MG63 (cell line): ENCODE results near the gene LIPC. TPM values are rescaled to one million over a fixed set of nuclear protein-coding genes. Genes with fewer than 3 reads are reported as not detected.
A peak's percentile ranks its signal among the peaks of the same experiment; 100 is the strongest.

Experiments used
- DNase-seq: peaks from one replicate; pipeline ENCODE4 v3.0.0-alpha.2; 2020
- H3K27me3 ChIP-seq: fragments of 250-450 bp; sonication (Bioruptor Pico); 2 replicates; pipeline ENCODE4 v1.5.1; 2020; ENCODE audit warnings: mild to moderate bottlenecking, moderate library complexity
- H3K36me3 ChIP-seq: fragments of 250-450 bp; sonication (Bioruptor Pico); 2 replicates; pipeline ENCODE4 v1.5.1; 2020; ENCODE audit warnings: mild to moderate bottlenecking, moderate library complexity
- H3K4me3 ChIP-seq: fragments of 250-450 bp; sonication (Bioruptor Pico); 2 replicates; pipeline ENCODE4 v1.5.1; 2020; ENCODE audit warnings: mild to moderate bottlenecking, moderate library complexity
- H3K9me3 ChIP-seq: fragments of 250-450 bp; sonication (Bioruptor Pico); 2 replicates; pipeline ENCODE4 v1.5.1; 2020; ENCODE audit warnings: mild to moderate bottlenecking, moderate library complexity
- total RNA-seq: library from RNA; depleted of rRNA; stranded (reverse); fragments of >200 nt; shearing (Covaris generic); gene quantifications from 2 replicates; pipeline ENCODE4 v1.2.3, GENCODE V29; 2014; ENCODE audit warnings: low replicate concordance

Gene LIPC
- total RNA-seq, 1 experiment from 2014 or later = 0.16 TPM

DNA sequence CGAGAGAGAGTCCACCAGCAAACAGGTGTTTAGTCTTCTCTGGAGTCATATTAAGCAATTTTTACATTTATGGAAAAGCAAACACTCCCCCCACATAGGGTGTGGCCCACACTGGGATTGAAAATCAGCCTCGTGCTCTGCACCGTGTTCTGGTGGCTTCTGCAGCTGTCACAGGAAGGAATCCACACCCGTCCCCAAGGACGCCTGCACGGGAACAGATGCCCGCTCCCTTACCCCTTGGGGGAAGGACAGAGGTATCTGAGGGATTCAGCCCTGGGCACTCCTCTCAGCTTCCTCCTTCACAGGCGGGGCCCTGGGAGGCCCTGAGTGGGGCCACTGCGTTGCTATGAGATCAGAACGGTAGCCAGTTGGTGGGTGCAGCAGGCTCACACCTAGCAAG is 27.8 kb downstream of the LIPC start:
- no peaks in the 10 kb centered on the region for H3K36me3 ChIP-seq
- DNase-seq = no peak
- no peak overlapping the region for H3K4me3 ChIP-seq
- H3K27me3 ChIP-seq = no peaks in the 10 kb centered on the region
- H3K9me3 ChIP-seq = no peaks in the 10 kb centered on the region

DNA sequence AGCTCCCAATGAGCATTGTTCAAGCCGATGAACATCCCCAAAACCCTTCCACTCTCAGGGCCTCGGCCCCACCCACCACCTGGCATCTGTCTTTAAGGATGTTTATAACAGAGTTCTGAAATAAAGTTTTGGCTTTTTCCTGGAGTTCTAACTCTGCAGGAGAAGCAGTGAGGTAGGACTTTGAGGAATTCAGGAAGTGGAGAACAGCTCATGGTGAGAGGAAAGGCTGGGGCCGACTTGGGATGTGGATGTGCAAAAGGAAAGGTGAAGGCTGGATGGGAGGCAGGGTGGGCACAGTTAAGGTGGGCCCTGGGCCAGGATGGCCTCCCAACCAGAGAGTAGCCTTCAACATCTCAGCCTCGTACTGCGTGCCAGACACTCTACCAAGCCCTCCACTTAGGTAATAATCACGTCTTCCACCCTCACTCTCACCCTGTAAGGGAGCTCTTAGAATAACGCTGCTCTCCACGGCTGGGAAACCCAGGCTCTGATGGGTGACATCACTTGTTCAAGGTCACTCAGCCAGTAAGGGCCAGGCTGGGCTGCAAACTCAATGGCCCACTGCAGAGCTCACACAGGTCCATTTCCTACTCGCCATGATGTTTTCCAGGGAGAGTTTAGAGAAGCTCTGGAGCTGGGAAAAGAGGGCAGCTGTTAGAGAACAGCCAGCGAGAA is 28.5 kb downstream of the LIPC start:
- no peaks in the 10 kb centered on the region for H3K9me3 ChIP-seq
- no peaks in the 10 kb centered on the region for H3K27me3 ChIP-seq
- no peak overlapping the region for H3K4me3 ChIP-seq
- no peak for DNase-seq
- no peaks in the 10 kb centered on the region for H3K36me3 ChIP-seq

DNA sequence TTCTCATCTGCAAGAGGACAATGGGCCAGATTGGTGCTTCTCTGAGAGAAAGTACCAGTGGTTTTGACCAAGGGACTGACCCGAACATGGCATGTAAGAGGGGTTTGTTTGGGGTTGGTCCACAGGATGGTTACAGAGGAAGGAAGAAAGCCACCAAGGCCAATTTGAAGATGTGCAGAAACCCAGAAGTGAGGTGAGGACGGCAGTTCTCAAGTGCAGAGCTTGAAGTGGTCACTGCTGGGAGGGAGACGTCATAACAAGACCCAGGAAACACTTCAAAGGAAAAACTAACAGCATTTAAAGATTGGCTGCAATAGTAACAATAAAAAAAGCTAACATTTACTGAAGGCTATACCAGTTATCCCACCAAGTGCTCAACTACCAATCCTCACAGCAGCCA is 29.1 kb downstream of the LIPC start:
- Histone ChIP-seq H3K36me3 (no peaks in the 10 kb centered on the region), H3K4me3 (no peak overlapping the region), H3K27me3 (no peaks in the 10 kb centered on the region), H3K9me3 (no peaks in the 10 kb centered on the region)
- no peak for DNase-seq

DNA sequence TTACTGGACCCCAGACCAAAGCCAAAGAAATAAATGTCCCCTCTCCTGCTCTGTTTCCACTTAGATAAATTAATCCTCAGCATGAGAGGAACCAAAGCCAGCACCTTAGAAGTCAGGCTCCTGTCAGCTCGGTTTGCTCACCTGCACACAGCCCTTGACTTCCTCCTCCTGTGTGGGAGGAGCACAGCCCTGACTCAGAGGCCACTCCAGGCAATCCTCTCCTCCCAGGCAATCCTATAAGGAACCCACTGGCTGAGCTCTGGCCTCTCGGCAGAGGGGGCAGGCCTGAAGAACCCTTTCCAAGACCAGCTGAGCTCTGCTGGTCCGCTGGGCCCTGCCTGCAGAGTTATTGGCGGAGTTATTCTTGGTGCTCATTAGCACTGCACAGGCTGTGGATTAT is 30.8 kb downstream of the LIPC start:
- H3K27me3 ChIP-seq = no peaks in the 10 kb centered on the region
- no peak for DNase-seq
- no peaks in the 10 kb centered on the region for H3K36me3 ChIP-seq
- H3K4me3 ChIP-seq = no peak overlapping the region
- no peaks in the 10 kb centered on the region for H3K9me3 ChIP-seq

DNA sequence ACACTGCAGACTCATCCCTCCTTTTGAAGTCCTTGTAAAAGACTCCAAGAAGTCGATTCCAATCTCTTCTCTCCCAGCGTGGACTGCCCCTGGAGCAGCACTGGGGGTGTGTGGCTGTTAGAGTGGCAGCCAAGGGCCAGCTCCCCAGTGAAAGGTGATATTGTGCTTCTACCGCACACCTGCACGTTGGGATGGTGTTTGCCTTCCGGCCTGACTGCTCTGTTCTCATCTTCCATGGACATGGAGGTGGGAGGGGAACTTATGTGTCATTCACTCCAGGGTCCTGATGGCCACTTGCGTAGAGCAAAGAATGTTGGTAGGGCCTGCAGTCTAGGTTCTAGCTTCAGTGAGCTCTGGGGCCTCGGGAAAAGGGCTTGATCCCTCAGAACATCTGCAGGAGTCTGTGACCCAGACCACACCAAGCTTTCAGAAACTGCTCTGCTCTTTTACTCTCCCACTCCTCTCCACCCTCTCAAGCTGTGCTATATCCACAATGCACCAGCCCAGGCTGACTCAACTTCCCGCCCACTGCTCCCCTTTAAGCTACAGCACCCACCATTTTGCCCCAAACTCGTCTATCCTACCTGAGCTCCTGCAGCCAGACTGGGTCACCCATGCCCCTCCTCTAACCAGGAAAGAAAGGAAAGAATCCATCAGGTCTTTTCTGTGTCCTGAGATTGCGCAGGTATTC is 31.3 kb downstream of the LIPC start:
- no peaks in the 10 kb centered on the region for H3K36me3 ChIP-seq
- no peak overlapping the region for H3K4me3 ChIP-seq
- H3K9me3 ChIP-seq = no peaks in the 10 kb centered on the region
- H3K27me3 ChIP-seq = no peaks in the 10 kb centered on the region
- no peak for DNase-seq

DNA sequence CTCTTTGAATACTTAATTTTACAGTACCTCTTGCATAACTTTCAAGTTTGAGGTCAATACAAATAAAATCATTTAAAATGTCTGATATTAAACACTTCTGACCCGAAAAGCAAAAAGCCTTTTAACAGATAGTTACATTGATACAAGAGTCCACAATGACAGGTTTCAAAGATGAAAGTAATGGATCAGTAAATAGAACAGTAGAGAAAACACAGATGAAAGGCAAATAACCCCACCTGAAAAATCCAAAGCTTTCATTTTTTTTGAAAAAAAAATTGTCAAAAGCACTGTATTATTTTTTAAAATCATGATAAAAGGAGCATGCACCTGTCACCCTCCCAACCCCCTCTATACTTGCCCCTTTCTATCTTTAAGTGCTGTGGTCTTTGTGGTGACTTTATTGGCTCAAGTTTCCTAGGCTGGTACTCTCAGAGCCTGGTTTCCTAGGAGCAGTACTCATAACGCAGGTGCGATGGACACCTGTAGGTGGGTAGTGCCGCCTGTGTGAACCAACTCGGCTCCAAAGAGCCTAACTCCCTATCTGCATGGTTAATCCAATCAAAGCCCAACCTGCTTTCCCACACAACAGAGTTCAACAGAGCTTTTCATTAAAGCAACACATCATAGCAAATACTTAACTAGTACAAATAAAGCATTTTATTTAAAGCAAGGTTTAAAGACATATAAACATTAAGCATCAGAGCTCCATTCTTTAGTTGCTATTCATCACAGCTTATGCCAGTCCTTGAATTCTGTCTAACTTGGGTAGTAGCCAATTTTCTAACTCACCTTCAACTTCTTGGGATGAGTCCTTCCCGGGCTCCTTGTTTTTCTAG is 32.2 kb downstream of the LIPC start:
- Histone ChIP-seq H3K27me3 (no peaks in the 10 kb centered on the region), H3K4me3 (no peak overlapping the region), H3K9me3 (no peaks in the 10 kb centered on the region), H3K36me3 (no peaks in the 10 kb centered on the region)
- no peak for DNase-seq

DNA sequence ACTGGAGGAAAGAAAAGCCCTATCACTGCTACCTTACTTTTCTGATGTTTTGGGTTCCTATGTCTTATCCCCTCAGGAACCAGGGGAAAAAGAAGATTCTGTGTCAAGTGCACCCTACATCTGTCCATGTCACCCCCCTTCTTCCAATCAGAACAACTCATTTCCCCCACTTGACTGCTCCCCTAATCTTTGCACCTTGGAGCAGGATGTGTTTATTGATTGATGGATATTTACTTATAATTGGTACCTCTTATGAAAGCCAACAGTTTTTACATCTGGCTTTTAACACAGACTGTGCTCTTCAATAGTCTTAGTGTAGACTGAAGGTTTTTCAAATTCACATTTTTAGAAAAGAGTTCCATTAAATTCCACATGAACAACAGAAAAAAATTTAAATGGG is 33.3 kb downstream of the LIPC start:
- H3K9me3 ChIP-seq = no peaks in the 10 kb centered on the region
- H3K4me3 ChIP-seq = no peak overlapping the region
- no peaks in the 10 kb centered on the region for H3K36me3 ChIP-seq
- no peaks in the 10 kb centered on the region for H3K27me3 ChIP-seq
- DNase-seq = no peak

DNA sequence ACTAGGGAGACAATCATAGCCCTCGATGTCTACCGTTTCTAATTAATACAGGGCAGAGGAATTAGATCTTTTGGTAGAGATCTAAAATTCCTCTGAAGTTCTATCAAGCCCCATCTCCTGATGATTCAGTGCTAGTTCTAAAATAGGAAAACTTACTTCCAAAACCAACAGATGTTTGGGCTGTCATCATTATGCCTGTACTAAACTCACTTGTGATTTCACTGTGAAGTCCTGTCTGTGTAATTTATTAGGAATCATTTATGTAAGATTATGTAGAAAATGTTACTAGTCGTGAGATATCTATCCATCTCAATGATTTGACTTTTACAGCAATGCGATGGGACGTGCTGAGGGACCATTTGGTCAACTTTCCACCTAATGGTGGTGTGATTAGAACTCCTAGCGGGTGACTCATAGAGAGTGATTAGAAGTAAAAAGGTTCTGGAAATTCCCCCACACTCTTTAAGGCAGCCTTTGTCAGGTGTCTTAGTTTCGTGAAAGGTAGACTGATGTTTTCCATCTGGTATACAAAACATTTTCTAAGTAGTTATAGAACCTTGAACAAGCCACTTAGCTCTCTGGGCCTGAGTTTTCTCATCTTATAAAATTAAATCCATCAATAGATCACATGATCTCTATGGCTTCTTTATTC is 34.2 kb downstream of the LIPC start:
- Histone ChIP-seq H3K9me3 (no peaks in the 10 kb centered on the region), H3K4me3 (no peak overlapping the region), H3K27me3 (no peaks in the 10 kb centered on the region), H3K36me3 (no peaks in the 10 kb centered on the region)
- DNase-seq = no peak

DNA sequence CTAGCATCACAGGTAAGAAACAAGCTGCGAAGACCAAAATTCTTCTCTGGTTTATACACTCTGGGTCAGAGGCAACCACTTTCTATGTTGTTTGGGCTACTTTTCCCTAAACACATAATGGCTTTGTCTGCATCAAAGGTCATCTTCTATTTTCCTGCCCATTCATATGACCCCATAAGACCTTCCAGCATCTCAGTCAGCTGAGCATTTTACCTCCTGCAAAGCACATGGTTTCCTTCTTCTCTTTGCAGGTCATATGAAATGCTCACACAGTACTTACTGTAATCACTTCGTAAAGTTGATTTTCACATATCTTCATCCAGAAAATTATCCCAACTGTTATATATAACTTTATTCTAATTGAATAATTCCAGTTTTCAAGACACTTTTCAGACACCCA is 34.8 kb downstream of the LIPC start:
- no peaks in the 10 kb centered on the region for H3K27me3 ChIP-seq
- DNase-seq = no peak
- H3K36me3 ChIP-seq = no peaks in the 10 kb centered on the region
- no peak overlapping the region for H3K4me3 ChIP-seq
- no peaks in the 10 kb centered on the region for H3K9me3 ChIP-seq

DNA sequence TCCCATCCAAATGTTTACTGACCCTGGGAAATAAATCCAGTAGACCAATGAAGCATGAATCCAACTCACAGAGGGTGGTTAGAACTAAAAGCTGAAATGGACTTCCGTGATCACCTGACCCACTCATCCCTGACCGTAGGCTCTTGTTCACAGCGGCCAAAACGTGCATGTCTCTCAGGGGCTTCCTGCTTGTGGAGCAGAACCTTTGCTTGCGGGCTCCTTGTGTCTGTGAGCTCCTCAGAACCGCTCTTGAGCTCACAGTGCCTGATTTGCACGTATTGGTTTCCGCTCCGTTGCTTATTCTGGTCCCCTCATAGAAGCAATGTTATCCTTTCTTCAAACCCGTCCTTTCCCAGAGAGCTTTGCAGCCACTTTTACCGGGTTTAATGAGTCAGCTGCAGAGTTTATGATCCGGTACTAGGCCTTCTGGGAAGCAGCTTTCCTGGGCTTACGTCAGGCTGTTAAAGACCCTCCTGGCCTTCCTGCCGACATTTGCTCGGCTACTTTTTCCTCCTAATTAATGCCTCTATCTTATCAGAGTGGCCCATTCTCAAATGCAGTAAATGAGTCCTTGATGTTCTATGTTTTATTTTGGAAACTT is 35.4 kb downstream of the LIPC start:
- H3K36me3 ChIP-seq = no peaks in the 10 kb centered on the region
- H3K4me3 ChIP-seq = no peak overlapping the region
- H3K9me3 ChIP-seq = no peaks in the 10 kb centered on the region
- H3K27me3 ChIP-seq = no peaks in the 10 kb centered on the region
- no peak for DNase-seq

DNA sequence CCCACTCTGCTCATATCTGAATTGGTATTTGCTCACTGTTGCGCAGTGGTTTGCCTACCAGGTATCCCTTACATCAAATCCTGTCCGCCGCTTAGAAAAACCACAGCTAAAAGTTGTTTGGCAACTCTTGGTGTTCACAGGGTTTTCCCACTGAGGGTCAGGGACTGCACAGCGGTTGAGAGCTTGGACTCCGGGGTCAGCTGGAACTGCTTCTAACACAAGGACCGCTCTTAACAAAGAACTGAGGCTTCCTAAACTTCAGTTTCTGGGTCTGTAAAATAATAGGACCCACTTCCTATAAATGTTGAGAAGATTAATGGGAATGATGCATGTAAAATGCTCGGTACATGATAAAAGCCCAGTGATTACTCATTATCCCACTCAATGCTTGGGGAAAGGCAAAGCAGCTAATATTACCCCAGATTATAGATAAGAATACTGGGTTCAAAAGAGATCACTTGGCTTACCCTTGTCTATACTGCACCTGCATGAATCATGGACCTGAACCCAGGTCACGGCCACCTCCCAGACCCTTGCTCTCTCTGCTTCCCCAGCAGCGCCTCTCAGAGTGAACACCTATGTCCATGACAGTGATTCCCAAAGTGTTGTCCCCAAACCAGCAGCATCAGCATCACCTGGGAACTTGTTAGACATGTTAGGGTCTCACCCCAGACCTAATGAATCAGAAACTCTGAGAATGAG is 36.1 kb downstream of the LIPC start:
- Histone ChIP-seq H3K9me3 (no peaks in the 10 kb centered on the region), H3K27me3 (no peaks in the 10 kb centered on the region), H3K36me3 (no peaks in the 10 kb centered on the region), H3K4me3 (no peak overlapping the region)
- DNase-seq = no peak

DNA sequence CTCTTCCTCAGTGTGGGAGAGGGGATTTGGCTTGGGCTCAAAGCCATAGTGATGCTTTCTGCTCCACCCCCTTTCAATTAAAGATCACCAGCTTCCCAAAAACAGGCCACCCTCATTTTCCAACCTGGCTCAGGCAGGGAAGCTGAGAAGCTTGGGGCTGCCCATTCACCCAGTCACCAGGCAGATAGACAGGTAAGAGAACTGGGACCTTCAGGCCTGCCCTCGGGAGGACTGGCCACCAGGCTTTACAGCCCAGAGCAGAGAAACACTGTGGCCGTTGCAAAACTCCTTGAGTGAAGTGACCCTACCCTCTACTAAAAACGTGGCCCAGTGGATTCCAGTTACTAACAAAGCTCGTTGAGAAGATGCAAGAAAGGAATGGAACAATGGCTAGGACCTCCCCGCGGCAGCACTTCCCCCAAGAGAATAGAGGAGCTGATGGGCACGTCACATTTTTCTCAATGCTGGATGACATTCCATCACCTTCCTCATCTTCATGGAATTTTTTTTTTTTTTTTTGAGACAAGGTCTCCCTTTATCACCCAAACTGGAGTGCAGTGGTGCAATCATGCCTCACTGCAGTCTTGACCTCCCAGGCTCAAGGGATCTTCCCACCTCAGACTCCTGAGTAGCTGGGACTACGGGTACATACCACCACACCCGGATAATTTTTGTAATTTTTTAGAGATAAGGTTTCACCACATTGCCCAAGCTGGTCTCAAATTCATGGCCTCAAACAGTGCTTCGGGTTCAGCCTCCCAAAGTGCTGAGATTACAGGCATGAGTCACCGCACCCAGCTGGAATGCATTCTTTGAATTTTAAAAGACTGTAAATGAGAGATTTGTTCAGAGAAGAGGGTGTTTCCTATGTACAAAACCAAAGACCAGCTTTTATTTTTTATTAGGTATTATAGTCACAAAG is 37.9 kb downstream of the LIPC start:
- DNase-seq = peak; percentile 88
- Histone ChIP-seq H3K9me3 (no peaks in the 10 kb centered on the region), H3K27me3 (no peaks in the 10 kb centered on the region), H3K4me3 (no peak overlapping the region), H3K36me3 (no peaks in the 10 kb centered on the region)

DNA sequence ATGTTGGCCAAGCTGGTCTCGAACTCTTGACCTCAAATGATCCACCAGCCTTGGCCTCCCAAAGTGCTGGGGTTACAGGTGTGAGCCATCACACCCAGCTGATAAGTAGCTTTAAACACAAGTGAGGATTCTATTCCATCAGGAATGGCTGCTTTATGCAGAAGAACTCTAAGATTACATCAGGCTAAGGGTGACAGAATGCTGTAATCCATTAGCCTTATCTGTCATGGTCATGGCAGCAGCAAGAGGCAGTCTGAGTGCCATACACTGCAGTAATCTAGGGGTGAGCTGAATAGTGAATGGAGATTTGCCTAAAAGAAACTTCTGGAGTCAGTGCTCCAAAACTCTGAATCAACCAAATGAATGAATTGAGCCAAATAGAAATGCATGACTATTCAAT is 39.6 kb downstream of the LIPC start:
- H3K27me3 ChIP-seq = no peaks in the 10 kb centered on the region
- no peak for DNase-seq
- no peak overlapping the region for H3K4me3 ChIP-seq
- no peaks in the 10 kb centered on the region for H3K9me3 ChIP-seq
- no peaks in the 10 kb centered on the region for H3K36me3 ChIP-seq

DNA sequence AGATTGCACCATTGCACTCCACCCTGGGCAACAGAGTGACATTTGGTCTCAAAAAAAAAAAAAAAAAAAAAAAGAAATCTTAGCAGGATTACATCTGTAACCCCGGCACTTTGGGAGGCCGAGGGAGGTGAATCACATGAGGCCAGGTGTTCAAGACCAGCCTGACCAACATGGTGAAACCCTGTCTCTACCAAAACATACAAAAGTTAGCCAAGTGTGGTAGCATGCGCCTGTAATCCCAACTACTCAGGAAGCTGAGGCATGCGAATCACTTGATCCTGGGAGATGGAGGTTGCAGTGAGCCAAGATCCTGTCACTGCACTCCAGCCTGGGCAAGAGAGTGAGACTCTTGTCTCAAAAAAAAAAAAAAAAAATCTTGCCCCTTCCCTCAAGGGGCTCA is 40.4 kb downstream of the LIPC start:
- Histone ChIP-seq H3K36me3 (no peaks in the 10 kb centered on the region), H3K27me3 (no peaks in the 10 kb centered on the region), H3K4me3 (no peak overlapping the region), H3K9me3 (no peaks in the 10 kb centered on the region)
- DNase-seq = no peak

DNA sequence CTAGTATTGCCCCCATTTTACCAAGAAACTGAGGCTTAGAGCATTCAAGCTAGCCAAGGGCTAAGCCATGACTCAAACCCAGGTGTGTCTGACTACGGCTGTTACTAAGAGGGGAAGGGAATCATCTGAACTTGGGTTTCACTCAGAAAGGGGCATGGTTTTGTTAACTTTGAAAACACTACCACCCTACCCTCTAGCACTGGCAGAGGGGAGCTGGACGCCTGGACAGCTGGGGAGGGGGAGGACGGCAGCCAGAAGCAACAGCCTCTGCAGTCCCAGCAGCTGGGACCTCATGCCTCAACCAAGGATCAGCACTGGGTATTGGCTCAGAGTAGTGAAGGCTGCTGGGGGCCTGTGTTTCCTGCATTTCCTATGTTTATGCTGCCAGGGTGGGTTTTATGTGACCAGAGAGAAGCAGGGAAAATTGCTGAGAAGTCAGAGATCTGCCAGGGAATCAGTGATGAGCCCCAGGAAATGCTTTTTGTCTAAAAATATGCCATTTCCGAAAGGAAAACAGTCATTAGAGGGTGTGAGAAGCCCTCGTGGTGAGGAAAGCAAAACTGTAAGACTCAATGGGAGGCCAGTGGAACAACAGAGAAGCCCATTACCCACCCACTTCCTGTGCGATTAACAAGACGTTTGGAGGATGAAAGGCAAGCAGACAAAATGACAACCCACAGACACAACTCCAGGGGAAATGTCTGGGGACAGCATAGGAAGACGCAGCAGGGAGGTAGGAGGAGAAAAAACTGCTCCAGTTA is 41.2 kb downstream of the LIPC start:
- Histone ChIP-seq H3K36me3 (no peaks in the 10 kb centered on the region), H3K27me3 (no peaks in the 10 kb centered on the region), H3K4me3 (no peak overlapping the region), H3K9me3 (no peaks in the 10 kb centered on the region)
- peak; percentile 28 for DNase-seq
